GM21528 (cell line): Measurements from ENCODE around the gene MCHR1.
"Not testable (repeated sequence)": the region's sequence is repeated elsewhere in the genome, so short reads cannot be mapped to it uniquely, and the experiment has no call there.

Experiments
- ATAC-seq: cut with Tn5 transposase; IDR thresholded peaks from one replicate; pipeline ENCODE4 v1.9.1; 2021; ENCODE audit warnings: mild to moderate bottlenecking, moderate library complexity; ENCODE audit not compliant: unreplicated experiment, low FRiP score

Gene MCHR1

DNA sequence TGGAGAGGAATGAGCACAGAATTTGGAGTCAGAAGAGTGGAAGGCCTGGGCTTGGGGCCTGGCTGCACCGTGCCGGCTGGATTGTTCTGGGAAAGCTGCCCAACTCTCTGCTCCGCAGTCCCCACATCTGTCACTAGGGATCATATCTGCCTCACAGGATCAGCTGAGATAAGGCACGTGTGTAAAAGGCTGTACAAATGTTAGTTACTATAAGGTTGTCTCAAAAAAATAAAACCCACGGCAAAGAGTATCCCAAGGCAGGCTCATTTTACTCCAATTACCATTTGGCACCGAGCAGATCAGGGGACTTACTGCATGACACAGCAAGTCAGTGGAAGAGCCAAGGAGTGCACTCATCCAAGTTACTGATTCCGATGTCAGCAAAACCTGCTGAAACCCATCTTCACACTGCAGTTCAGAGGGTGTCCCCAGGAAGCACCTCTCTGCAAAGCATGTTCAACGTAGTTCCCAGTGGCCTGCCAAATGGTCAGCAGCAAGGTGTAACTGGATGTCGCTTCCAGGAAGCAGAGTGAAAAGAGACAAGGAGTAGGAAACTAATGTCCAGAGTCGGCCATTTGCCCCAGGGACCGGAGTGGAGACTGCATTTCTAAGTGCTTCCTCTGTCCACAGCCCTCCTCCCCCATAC is 24.6 kb upstream of the MCHR1 start:
- no peak for ATAC-seq

DNA sequence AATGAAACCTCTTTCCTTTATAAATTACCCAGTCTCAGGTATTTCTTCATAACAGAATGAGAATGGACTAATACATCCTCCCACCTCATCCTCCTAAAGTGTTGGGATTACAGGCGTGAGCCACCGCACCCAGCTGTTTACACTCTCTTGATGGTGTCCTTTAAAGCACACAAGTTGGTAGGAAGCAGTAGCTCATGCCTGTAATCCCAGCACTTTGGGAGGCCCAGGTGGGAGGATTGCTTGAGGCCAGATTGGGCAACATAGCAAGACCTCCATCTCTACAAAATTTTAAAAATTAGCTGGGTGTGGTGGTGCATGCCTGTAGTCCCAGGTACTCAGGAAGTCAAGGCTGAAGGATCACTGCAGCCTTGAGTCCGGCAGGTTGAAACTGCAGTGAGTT is 23.3 kb upstream of the MCHR1 start:
- ATAC-seq, result not testable (repeated sequence)

DNA sequence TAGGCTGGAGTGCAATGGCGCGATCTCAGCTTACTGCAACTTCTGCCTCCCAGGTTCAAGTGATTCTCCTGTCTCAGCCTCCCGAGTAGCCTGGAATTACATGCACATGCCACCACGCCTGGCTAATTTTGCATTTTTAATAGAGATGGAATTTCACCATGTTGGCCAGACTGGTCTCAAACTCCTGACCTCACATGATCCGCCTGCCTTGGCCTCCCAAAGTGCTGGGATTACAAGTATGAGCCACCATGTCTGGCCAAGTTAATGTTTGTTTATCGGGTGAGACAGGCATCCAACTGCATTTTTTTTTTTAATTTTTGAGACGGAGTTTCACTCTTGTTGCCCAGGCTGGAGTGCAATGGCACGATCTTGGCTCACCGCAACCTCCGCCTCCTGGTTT is 22.6 kb upstream of the MCHR1 start:
- ATAC-seq, result not testable (repeated sequence)

DNA sequence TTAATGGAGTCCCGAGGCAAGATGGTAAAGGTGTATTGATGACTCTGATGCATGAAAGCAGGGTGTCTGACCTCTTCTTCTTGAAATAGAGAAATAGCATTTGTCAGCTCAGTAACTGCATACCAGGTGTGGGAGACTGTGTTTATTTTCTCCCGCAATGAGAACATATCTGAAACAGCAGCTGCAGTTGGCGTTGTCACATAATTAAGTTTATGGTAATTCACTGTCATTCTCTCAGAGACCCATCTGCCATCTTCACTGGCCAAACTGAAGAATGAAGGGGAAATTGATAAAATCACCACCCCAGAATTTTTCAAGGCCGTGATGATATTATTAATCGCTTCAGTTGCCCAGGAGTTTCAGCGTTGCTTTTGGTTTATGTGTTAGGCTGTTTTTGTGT is 20.1 kb upstream of the MCHR1 start:
- no peak for ATAC-seq

DNA sequence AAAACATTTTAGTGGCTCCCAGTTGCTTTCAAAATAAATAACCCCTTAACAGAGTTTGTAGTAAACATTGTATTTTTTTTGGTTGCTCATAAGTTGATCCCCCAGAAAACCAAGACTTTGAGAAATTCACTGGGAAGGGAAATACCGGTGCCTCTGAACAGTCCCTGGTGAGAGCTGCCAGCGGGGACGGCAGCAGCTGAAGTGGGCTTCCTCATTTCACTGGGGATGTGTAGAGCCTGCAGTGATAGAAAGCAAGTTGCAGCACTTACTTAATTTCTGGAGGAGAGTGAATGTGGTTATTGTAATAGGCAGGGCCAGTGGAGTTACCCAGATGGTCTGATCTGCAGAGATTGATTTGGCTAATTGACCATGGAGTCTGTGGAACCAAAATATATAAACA is 18.6 kb upstream of the MCHR1 start:
- ATAC-seq, result no peak

DNA sequence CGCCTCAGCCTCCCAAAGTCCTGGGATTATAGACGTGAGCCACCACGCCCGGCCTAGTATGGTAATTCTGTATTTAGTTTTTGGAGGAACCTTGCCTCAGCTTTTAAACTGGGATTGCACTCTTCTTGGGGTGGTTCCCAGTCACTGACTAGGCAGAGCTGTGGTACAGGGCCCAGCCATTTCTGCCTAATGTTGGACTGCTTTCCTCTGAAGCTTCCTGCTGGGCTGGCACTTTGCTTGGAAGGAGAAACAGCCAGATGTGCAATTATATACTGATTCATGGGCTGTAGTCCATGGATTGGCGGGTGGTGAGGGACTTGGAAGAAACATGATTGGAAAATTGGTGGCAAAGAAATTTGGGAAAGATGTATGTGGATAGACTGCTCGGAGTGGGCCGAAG is 17.6 kb upstream of the MCHR1 start:
- ATAC-seq, result no peak

DNA sequence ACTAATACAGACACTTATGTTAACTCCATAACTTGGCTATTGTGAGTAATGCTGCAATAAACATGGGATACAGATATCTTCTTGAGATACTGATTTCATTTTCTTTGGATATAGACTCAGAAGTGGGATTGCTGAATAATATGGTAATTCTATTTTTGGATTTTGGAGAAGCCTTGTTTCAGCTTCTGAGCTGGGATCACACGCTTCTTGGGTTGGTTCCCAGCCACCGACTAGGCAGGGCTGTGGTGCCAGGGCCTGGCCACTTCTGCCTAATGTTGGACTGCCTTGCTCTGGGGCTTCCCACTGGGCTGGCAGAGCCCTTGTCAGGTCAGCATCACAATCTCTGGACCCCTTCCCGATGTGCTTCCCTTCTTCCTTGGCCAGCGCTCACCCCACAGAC is 14.0 kb upstream of the MCHR1 start:
- no peak for ATAC-seq

DNA sequence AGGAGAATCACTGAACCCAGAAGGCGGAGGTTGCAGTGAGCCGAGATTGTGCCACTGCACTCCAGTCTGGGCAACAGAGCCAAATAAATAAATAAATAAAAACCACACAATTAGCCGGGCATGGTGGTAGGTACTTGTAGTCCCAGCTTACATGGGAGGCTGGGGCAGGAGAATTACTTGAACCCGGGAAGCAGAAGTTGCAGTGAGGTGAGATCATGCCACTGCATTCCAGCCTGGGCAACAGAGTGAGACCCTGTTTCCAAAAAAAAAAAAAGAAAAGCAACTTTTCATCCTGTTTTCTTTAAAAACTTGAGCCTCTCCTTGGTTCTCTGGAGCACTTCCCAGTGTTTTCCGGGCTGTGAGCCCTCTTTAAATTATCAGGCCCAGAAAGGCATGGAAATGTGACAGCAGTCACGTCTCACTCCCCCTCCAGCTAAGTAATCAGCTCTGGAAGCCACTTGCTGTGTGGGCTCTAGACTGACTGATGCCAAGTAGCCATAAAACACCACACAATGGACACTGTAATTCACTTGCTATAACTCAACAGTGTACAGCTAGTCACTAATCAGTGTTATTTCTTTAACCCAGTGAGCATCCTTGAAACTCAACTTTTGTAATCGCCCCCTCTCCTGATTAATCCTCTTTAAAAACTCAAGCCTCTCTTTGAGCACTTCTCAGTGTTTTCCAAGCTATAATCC is 13.0 kb upstream of the MCHR1 start:
- no peak for ATAC-seq

DNA sequence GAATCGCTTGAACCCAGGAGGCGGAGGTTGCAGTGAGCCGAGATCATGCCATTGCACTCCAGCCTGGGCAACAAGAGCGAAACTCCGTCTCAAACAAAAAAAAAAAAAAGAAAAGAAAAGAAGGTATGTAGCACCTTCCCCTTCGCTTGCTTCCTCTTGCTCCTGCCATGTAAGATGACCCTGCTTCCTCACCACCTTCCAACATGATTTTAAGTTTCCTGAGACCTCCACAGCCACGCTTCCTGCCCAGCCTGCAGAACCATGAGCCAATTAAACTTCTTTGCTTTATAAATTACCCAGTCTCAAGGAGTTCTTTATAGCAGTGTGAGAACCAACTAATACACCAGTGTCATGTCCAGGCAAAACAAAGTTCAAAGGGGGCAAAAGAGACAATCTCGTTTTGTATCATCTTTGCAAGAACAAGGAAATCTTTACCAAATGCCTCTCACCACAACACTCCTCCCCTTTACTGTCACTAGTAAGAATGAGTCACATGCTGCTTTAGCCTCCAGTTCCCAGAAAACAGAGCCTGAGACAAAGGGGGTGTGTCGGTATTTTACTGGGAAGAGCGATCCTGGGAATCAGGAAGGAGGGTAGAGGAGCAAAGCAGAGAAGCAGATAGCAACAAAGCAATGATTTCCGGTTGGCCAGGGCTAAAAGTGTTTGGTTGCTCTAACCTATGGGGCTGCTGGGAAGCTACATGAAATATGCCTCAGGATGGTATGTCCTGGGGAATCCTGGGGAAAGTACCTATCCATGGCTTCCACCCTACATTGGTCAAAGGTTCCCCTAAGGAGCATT is 10.5 kb upstream of the MCHR1 start:
- no peak for ATAC-seq

DNA sequence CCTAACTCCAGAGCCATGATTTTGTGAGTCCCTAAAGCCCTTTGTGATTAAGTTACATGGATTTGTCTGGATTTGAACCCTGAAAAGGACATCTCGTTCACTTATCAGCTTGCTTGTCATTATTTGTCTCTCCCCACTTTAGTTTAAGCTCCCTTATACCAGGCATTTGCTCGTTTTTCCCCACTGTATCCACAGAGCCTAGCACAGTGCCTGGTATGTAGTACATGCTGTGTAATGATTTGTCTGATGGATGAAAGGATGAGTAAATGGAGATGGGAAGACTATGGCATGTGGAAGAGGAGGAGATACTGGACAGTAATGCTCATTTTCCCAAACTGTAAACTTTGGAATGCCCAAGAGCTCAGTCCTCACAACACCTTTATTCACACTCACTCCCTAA is 9.2 kb upstream of the MCHR1 start:
- ATAC-seq, result no peak

DNA sequence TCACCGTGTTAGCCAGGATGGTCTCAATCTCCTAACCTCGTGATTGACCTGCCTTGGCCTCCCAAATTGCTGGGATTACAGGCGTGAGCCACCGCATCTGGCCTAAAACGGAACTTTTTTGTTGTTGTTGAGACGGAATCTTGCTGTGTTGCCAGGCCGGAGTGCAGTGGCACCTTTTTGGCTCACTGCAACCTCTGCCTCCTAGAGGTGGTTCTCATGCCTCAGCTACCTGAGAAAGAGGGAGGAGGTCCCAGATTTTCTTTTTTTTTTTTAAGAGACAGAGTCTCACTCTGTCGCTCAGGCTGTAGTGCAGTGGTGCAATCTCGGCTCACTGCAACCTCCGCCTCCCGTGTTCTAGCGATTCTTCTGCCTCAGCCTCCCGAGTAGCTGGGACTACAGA is 7.9 kb upstream of the MCHR1 start:
- no peak for ATAC-seq

DNA sequence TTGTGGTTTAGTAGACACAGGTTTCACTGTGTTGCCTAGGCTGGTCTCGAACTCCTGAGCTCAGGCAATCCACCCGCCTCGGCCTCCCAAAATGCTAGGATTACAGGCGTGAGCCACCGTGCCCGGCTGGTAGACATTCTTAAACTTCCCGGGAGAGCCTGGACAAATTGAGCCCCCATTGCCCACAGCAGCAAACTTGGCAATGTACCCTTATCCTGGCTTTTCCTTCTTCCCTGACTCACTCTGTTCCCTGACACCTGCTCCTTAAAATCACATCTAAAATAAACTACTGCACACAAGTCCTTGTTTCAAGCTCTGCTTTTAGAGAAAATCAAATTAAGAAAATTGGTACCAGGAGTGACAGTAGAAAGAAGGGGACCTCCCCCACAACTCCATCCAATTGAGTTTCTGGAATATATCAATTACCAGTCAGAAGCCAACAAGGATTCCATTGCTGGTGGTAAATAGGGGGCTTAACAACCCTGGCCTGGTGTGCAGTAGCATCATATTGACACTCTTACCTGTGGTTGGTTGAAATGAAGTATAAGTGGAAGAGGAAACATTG is 7.4 kb upstream of the MCHR1 start:
- ATAC-seq, result no peak

DNA sequence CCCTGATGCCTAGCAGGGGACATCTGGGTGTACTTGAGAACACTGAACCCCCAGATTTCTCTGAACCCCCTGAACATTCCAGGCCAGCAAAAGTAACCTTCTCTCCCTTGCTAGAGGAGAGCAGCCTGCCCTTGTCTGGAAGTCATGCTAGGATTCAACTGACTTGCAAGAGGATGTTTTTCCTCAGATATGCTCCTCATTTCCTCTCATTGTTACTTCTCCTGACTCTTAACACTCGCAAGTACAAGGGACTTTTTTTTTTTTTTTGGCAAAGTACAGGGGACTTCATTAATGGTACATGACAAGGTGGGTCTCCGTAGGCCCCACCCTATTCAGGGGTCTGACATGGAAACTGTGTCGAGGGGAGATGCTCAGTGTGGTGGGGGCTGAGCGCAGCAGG is 6.3 kb upstream of the MCHR1 start:
- ATAC-seq, result no peak

DNA sequence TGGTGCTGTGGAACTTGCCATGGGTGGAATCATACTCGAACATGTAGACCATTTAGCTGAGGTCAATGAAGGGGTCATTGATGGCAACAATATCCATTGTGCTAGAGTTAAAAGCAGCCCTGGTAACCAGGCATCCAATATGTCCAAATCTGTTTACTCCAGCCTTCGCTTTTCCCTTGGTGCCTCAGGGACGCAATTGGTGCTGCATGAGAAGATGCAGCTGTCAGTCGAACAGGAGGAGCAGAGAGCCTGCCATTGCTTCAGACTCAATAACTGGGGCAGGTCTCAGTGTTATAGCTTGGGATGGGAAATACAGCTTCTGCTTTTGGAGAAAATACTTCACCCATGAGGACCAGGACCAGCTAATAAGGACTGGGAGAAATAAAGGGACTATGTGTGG is 5.0 kb upstream of the MCHR1 start:
- ATAC-seq, result no peak

DNA sequence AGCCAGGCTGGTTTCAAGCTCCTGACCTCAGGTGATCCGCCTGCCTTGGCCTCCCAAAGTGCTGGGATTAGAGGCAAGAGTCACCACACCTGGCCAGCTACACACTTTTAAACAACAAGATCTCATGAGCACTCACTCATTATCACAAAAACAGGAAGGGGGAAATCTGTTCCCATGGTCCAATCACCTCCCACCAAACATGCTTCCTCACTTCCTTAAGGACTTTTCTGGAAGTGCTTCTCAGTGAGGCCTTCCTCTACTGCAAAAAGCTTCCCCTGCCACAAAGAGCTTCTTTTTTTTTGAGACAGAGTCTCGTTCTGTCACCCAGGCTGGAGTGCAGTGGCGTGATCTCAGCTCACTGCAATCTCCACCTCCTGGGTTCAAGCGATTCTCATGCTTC is 3.1 kb upstream of the MCHR1 start:
- not testable (repeated sequence) for ATAC-seq

DNA sequence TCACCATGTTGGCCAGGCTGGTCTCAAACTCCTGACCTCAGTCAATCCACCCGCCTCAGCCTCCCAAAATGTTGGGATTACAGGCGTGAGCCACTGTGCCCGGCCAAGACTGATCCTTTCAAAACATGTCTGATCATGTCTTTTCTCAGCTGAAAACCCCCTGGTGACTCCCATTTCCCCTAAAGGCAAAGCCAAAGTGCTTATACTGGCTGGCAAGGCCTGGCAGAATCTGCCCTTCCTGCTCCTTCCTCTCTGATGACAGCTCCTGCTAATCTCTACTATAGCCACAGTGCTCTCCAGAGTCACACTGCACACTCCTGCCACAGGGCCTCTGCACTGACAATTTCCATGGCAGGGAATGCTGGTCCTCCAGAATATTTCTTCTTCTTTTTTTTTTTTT is 2.6 kb upstream of the MCHR1 start:
- no peak for ATAC-seq

DNA sequence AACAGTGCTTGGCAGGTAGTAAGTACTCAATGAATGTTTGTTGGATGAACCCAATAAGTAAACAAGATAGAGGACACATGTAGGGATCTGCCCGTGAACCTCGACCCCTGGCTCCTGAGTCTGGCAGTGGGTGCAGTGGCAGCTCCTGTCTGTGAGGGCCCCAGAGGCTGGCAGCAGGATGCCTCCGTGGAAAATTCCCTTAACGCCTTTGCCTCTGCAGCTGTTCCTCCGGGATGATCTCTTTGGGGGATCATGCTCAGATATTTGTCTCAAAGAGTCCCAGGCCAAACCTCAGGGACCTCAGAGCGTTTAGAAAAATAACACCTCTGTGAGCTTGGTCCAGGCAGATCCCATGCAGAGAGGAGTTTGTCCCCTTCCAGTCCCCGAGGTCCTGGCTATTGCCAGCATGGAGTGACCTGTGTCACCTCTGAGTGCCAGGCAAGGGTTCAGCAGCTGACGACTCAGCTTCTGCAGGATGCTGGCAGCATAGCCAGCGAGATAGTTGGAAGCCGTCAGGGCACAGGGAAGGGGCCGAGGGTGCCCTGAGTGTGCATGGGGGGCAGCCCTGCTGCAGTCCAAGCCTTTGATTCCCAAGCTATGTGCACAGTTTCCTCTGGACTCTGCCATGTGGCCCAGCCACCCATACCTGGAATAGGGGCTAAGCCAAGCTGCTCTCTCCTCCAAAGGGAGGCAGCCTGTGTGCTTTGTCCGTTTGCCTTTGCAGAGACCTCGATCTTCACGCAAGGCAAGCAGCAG is 613 bp upstream of the MCHR1 start:
- ATAC-seq, result no peak

DNA sequence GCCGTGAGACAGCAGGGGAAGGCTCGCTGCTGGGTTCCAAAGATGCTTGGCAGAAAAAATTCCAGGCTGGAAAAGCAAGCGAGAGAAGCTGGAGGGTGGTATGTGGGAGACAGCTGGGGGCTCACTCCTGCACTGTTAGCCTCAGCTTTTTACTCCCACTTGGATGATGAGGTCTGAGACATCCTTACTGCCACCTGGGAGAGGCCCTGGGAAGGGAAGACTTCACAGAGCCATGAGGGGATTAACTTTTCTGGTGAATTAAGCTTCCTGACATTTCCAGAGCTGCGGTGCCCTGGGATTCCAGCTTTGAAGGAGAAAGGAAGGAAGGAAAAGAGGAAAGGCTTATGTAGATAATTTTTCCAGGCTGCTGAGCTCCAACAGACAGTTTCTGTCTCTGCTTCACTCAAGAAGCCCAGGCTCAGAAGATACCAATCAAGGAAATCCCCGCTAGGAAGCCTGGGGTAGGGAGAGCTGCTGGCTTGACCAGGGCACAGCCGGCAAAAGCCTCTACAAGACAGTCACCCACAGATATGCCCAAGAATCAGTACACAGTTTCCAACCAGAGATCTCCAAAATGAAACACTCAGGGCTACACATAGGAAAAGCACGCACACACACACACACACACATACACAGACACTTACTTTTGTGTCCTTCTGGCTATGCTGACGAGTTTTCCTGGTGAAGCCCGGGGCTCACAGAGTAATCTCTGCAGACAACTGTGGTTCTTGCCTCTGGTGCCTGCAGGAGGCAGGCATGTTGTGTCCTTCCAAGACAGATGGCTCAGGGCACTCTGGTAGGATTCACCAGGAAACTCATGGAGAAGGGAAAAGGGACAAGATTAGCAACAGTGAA is 907 bp downstream of the MCHR1 start:
- no peak for ATAC-seq

DNA sequence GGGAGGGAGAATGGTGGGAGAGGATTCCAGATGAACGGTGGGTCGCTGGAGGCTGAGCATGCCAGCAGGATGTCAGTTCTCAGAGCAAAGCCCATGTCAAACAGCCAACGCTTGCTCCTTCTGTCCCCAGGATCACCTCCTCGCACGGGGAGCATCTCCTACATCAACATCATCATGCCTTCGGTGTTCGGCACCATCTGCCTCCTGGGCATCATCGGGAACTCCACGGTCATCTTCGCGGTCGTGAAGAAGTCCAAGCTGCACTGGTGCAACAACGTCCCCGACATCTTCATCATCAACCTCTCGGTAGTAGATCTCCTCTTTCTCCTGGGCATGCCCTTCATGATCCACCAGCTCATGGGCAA is 1.5 kb downstream of the MCHR1 start:
- ATAC-seq, result no peak

DNA sequence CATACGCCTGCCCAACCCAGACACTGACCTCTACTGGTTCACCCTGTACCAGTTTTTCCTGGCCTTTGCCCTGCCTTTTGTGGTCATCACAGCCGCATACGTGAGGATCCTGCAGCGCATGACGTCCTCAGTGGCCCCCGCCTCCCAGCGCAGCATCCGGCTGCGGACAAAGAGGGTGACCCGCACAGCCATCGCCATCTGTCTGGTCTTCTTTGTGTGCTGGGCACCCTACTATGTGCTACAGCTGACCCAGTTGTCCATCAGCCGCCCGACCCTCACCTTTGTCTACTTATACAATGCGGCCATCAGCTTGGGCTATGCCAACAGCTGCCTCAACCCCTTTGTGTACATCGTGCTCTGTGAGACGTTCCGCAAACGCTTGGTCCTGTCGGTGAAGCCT is 2.2 kb downstream of the MCHR1 start:
- no peak for ATAC-seq
